GM12864 (cell line): ENCODE measurements around the gene AADACL2.

Experiments used
- DNase-seq: peaks from one replicate; pipeline ENCODE4 v3.0.0-alpha.2; 2011; ENCODE audit warnings: low read depth
- H3K4me3 ChIP-seq: 2 replicates; pipeline ENCODE4 v1.5.1; 2011; ENCODE audit warnings: mild to moderate bottlenecking, low read depth, low read length, control low read depth
- TF ChIP-seq, protein P1 (sequence below): IDR thresholded peaks from 2 replicates; pipeline ENCODE4 v1.5.1; 2011; ENCODE audit warnings: low read depth, mild to moderate bottlenecking, moderate library complexity, low read length, control low read depth, inconsistent platforms; ENCODE audit errors: missing control alignments

The AADACL2 gene

DNA sequence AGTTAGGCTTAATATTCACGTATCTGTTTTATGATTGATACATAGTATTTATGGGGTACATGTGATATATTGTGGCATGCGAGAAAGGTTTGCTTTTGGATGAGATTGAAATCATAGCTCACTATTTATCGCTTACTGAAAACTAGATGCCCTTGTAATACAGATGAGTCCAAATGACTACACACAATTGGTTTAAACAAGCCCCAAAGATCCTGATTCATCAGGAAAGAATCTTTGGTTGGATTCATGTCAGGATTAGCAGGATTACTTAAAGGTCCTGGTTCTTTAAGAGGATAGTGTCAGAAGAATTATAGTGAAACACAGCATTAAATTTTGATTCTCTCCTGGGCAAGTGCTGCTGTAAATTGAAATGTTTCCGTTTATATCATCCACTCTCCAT is 61.5 kb downstream of the AADACL2 start:
- no peak for DNase-seq

DNA sequence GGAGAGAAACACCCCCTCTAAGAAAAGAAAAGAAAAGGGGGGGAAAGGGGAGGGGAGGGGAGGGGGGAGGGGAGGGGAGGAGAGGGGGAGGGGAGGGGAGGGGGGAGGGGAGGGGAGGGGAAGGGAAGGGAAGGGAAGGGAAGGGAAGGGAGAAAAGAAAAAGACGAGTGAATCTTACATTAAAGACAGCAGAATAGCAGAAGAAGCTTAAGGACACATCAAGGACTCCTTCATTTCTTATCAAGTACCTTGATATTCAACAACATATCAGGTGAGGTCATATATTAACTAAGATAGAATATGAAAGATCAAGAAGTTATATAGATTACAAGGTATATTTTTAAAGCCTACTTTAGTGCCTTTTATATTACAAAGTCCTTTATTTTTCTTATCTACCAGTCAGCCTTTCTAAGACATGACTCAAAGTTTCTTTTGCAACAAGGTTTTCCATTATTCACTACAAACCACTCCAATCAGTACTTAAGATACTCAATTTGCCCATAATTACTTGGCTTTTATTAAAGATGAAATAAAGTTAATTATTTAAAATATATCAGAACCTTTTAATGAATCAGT is 62.5 kb downstream of the AADACL2 start:
- H3K4me3 ChIP-seq = no peak overlapping the region
- TF ChIP-seq, protein P1, sequence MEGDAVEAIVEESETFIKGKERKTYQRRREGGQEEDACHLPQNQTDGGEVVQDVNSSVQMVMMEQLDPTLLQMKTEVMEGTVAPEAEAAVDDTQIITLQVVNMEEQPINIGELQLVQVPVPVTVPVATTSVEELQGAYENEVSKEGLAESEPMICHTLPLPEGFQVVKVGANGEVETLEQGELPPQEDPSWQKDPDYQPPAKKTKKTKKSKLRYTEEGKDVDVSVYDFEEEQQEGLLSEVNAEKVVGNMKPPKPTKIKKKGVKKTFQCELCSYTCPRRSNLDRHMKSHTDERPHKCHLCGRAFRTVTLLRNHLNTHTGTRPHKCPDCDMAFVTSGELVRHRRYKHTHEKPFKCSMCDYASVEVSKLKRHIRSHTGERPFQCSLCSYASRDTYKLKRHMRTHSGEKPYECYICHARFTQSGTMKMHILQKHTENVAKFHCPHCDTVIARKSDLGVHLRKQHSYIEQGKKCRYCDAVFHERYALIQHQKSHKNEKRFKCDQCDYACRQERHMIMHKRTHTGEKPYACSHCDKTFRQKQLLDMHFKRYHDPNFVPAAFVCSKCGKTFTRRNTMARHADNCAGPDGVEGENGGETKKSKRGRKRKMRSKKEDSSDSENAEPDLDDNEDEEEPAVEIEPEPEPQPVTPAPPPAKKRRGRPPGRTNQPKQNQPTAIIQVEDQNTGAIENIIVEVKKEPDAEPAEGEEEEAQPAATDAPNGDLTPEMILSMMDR = no peak

More for the DNA sequence above, 61.5 kb downstream of the AADACL2 start:
- TF ChIP-seq, protein P1 = no peak
- H3K4me3 ChIP-seq = no peak overlapping the region

DNA sequence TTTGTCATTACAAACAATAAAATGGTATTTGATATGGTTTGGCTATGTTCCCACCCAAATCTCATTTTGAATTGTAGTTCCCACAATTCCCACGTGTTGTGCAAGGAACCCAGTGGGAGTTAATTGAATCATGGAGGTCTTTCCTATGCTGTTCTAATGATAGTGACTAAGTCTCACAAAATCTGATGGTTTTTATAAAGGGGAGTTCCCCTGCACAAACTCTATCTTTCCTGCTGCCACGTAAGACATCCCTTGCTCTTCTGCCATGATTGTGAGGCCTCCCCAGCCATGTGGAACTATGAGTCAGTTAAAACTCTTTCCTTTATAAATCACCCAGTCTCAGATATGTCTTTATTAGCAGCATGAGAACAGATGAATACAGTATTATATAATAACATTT is 64.7 kb downstream of the AADACL2 start:
- no peak for DNase-seq
- H3K4me3 ChIP-seq = no peak overlapping the region
- TF ChIP-seq, protein P1 = no peak

More for the DNA sequence above, 62.5 kb downstream of the AADACL2 start:
- no peak for DNase-seq

DNA sequence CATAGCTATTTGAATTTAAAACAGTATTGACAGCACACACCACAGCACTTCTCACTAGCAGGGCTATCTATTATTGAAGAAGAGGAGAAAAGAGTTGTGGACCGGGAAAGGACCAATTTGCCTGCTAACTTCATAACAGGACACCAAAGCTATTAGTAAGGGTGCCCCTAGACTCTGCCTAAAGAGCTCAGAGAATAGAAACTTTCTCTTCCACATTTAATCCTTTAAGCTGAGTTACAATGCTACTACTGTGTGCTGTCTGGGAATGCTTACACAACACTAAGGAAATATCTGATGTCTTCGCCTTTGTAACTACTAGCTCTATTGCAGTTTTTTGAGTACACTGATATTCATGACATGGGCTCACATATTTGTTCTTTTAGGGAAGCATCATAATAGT is 66.7 kb downstream of the AADACL2 start:
- DNase-seq = no peak
- TF ChIP-seq, protein P1 = no peak
- no peak overlapping the region for H3K4me3 ChIP-seq

DNA sequence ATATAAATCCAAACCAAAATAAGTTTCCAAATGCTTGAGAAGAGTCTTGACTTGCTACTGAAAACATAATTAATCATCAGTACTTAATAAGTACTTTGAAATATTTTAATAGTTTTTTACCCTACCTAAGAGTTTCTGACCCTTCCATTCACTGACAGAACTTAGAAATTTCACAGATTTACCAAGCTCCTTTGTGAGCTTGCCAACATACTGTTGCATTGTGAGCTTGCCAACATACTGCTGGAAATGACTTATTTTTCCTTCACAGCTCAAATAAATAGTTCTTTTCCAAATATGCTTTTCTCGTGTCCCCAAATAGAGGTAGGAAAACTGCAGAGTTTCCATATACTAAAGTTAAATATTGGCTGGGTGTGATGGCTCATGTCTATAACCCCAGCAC is 70.5 kb downstream of the AADACL2 start:
- no peak for DNase-seq
- TF ChIP-seq, protein P1 = no peak
- H3K4me3 ChIP-seq = no peak overlapping the region

DNA sequence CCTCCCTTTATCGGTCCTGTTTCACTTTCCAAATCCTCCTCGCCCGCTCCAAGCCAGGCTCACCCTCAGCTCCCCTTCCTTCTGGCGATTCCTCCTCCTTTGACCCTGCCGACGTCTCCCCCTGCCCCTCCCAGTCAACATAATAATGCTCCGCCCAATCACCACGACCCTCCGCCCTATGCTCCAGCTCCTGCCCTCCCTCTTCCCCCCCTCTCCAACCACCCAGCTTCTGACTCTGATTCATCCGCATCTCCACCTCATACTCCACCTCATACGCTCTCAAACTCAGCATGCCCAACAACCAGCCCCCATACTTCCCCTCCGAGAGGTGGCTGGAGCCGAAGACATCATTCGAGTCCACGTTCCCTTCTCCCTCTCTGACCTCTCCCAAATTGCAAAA is 73.1 kb downstream of the AADACL2 start:
- DNase-seq = no peak
- H3K4me3 ChIP-seq = no peak overlapping the region
- TF ChIP-seq, protein P1 = no peak
